Smooth muscle cell (in vitro differentiated cells): ENCODE measurements around the gene AGTPBP1. TPM values are rescaled to one million over a fixed set of nuclear protein-coding genes. Genes with fewer than 3 reads are reported as not detected.

ENCODE experiments used
- DNase-seq: peaks from one replicate; lab custom pipeline; 2025; ENCODE audit not compliant: unreplicated experiment; lab: John Stamatoyannopoulos, UW
- H2AFZ ChIP-seq: fragments of 200-600 bp; sonication (generic); 2 replicates; pipeline ENCODE4 v1.6.0; 2016; ENCODE audit warnings: antibody characterized with exemption, low read depth, mild to moderate bottlenecking
- H3F3A ChIP-seq: fragments of 200-600 bp; sonication (generic); 2 replicates; pipeline ENCODE4 v1.6.0; 2017; ENCODE audit warnings: antibody characterized with exemption, low read depth
- H3K27ac ChIP-seq: fragments of 200-600 bp; sonication (generic); 2 replicates; pipeline ENCODE4 v1.5.1; 2016; ENCODE audit warnings: low read depth, mild to moderate bottlenecking
- H3K27me3 ChIP-seq: fragments of 200-600 bp; sonication (generic); 2 replicates; pipeline ENCODE4 v1.6.1; 2016; ENCODE audit warnings: low read depth, mild to moderate bottlenecking
- H3K36me3 ChIP-seq: fragments of 200-600 bp; sonication (generic); 2 replicates; pipeline ENCODE4 v1.5.1; 2016; ENCODE audit warnings: low read depth
- H3K4me1 ChIP-seq: fragments of 200-600 bp; sonication (generic); 2 replicates; pipeline ENCODE4 v1.5.1; 2016; ENCODE audit warnings: low read depth
- H3K4me2 ChIP-seq: fragments of 200-600 bp; sonication (generic); 2 replicates; pipeline ENCODE4 v1.6.0; 2016; ENCODE audit warnings: mild to moderate bottlenecking
- H3K4me3 ChIP-seq: fragments of 200-600 bp; sonication (generic); 2 replicates; pipeline ENCODE4 v1.5.1; 2016; ENCODE audit warnings: mild to moderate bottlenecking
- H3K79me2 ChIP-seq: fragments of 200-600 bp; sonication (generic); 2 replicates; pipeline ENCODE4 v1.6.0; 2016; ENCODE audit warnings: low read depth, mild to moderate bottlenecking
- H3K9ac ChIP-seq: fragments of 200-600 bp; sonication (generic); 2 replicates; pipeline ENCODE4 v1.6.0; 2016; ENCODE audit warnings: low read depth
- H3K9me3 ChIP-seq: fragments of 200-600 bp; sonication (generic); replicated peaks from 2 replicates; pipeline ENCODE4 v1.5.1; 2016; ENCODE audit warnings: low read depth
- H4K20me1 ChIP-seq: fragments of 200-600 bp; sonication (generic); 2 replicates; pipeline ENCODE4 v1.6.0; 2016; ENCODE audit warnings: low read depth
- WGBS: methylation state at CpG from one replicate; pipeline ENCODE4 v1.1.7; 2016; ENCODE audit warnings: low lambda C conversion rate; 5-methylcytosine and 5-hydroxymethylcytosine counted together
- polyA plus RNA-seq: library from polyadenylated mRNA; unstranded; fragments of >200 nt; fragmentation: Nextera tagmentation; extraction: Ambion mirVana; gene quantifications from 2 replicates; pipeline ENCODE4 v1.2.1, GENCODE V29; 2016
- total RNA-seq: library from RNA; depleted of rRNA; stranded (reverse); fragments of >200 nt; gene quantifications from 2 replicates; pipeline ENCODE4 v1.2.3, GENCODE V29; 2014
- TF ChIP-seq, protein P1 (sequence below): fragments of 200-600 bp; sonication (generic); IDR thresholded peaks from 2 replicates; pipeline ENCODE4 v1.5.1; 2017; ENCODE audit warnings: borderline replicate concordance, mild to moderate bottlenecking, antibody characterized with exemption; ENCODE audit not compliant: insufficient read depth, poor library complexity, severe bottlenecking

Gene AGTPBP1
- total and polyA plus RNA-seq, 2 experiments from 2014 or later, result 4.6 to 7.0 TPM

GRCh38 chr9:85502815-85503655 lies 238.7 kb downstream of the AGTPBP1 start:
- no peaks in the 10 kb centered on the region for H3F3A ChIP-seq
- DNase-seq, result no peak
- no peak overlapping the region for H3K9ac ChIP-seq
- H3K4me1 ChIP-seq, result no peaks in the 10 kb centered on the region
- no peak overlapping the region for H3K27ac ChIP-seq
- H4K20me1 ChIP-seq, result no peaks in the 10 kb centered on the region
- H3K36me3 ChIP-seq, result no peaks in the 10 kb centered on the region
- TF ChIP-seq, protein P1, sequence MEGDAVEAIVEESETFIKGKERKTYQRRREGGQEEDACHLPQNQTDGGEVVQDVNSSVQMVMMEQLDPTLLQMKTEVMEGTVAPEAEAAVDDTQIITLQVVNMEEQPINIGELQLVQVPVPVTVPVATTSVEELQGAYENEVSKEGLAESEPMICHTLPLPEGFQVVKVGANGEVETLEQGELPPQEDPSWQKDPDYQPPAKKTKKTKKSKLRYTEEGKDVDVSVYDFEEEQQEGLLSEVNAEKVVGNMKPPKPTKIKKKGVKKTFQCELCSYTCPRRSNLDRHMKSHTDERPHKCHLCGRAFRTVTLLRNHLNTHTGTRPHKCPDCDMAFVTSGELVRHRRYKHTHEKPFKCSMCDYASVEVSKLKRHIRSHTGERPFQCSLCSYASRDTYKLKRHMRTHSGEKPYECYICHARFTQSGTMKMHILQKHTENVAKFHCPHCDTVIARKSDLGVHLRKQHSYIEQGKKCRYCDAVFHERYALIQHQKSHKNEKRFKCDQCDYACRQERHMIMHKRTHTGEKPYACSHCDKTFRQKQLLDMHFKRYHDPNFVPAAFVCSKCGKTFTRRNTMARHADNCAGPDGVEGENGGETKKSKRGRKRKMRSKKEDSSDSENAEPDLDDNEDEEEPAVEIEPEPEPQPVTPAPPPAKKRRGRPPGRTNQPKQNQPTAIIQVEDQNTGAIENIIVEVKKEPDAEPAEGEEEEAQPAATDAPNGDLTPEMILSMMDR, result no peak
- no peak overlapping the region for H2AFZ ChIP-seq
- no peak overlapping the region for H3K4me3 ChIP-seq
- H3K4me2 ChIP-seq, result no peak overlapping the region
- H3K79me2 ChIP-seq, result no peaks in the 10 kb centered on the region
- peaks cover 6% of the 10 kb centered on the region for H3K9me3 ChIP-seq
- 82% methylated on average over 4 of the region's 4 CpGs for WGBS
- H3K27me3 ChIP-seq, result peaks cover 4% of the 10 kb centered on the region

GRCh38 chr9:85501882-85502281 lies 239.9 kb downstream of the AGTPBP1 start:
- no peaks in the 10 kb centered on the region for H3F3A ChIP-seq
- WGBS, result 97% methylated on average over 1 of the region's 1 CpG
- no peaks in the 10 kb centered on the region for H3K4me1 ChIP-seq
- H3K27ac ChIP-seq, result no peak overlapping the region
- no peak overlapping the region for H3K9ac ChIP-seq
- no peaks in the 10 kb centered on the region for H3K36me3 ChIP-seq
- peaks cover 6% of the 10 kb centered on the region for H3K9me3 ChIP-seq
- TF ChIP-seq, protein P1, result no peak
- no peak overlapping the region for H2AFZ ChIP-seq
- no peaks in the 10 kb centered on the region for H3K79me2 ChIP-seq
- H3K4me2 ChIP-seq, result no peak overlapping the region
- no peaks in the 10 kb centered on the region for H4K20me1 ChIP-seq
- H3K4me3 ChIP-seq, result no peak overlapping the region
- no peak for DNase-seq
- H3K27me3 ChIP-seq, result peaks cover 4% of the 10 kb centered on the region

- Histone ChIP-seq H3K4me1 (no peaks in the 10 kb centered on the region), H3K27me3 (peaks cover 4% of the 10 kb centered on the region), H3K79me2 (no peaks in the 10 kb centered on the region), H3K4me3 (no peak overlapping the region), H3K27ac (no peak overlapping the region), H3F3A (no peaks in the 10 kb centered on the region), H3K4me2 (no peak overlapping the region), H3K36me3 (no peaks in the 10 kb centered on the region), H3K9me3 (peaks cover 6% of the 10 kb centered on the region), H3K9ac (no peak overlapping the region), H4K20me1 (no peaks in the 10 kb centered on the region), H2AFZ (no peak overlapping the region)
- WGBS, result 90% methylated on average over 6 of the region's 6 CpGs
- TF ChIP-seq, protein P1, result no peak
- DNase-seq, result no peak
Observed at GRCh38 chr9:85501456-85501855, 240.3 kb downstream of the AGTPBP1 start.

Other genes starting within 250 kb of the AGTPBP1 start
- 26.4 and 39.2 TPM in 2 replicates for gene NAA35, start 199.2 kb upstream of the AGTPBP1 start, total RNA-seq
- 14.9 and 20.1 TPM in 2 replicates for gene NAA35, start 199.2 kb upstream of the AGTPBP1 start, polyA plus RNA-seq